GM19099 (cell line): ENCODE data around the gene ATP6V0D1.

Experiments
- POLR2A ChIP-seq: IDR thresholded peaks from 3 replicates; pipeline ENCODE4 v1.6.1; 2011; ENCODE audit warnings: low read depth; ENCODE audit not compliant: insufficient read length; ENCODE audit errors: extremely low read depth

ATP6V0D1 gene

GRCh38 chr16:67430504-67430976 is 50.4 kb downstream of the ATP6V0D1 start:
- no peak for TF ChIP-seq POLR2A

GRCh38 chr16:67429799-67430503 is 51.0 kb downstream of the ATP6V0D1 start:
- TF ChIP-seq POLR2A = no peak

- no peak for TF ChIP-seq POLR2A
These were observed 51.7 kb downstream of the ATP6V0D1 start for GRCh38 chr16:67429053-67429798.

- no peak for TF ChIP-seq POLR2A
These were observed 52.7 kb downstream of the ATP6V0D1 start for GRCh38 chr16:67428146-67428731.

GRCh38 chr16:67426950-67427349 is 54.0 kb downstream of the ATP6V0D1 start:
- no peak for TF ChIP-seq POLR2A

GRCh38 chr16:67426022-67426421 is 54.9 kb downstream of the ATP6V0D1 start:
- TF ChIP-seq POLR2A = no peak

GRCh38 chr16:67425580-67425979 is 55.4 kb downstream of the ATP6V0D1 start:
- TF ChIP-seq POLR2A = no peak

- no peak for TF ChIP-seq POLR2A
These were observed 55.9 kb downstream of the ATP6V0D1 start for GRCh38 chr16:67425061-67425460.

GRCh38 chr16:67424261-67424615 is 56.7 kb downstream of the ATP6V0D1 start:
- TF ChIP-seq POLR2A = no peak

- TF ChIP-seq POLR2A = no peak
These were observed 57.2 kb downstream of the ATP6V0D1 start for GRCh38 chr16:67423611-67424260.

- no peak for TF ChIP-seq POLR2A
These were observed 57.9 kb downstream of the ATP6V0D1 start for GRCh38 chr16:67423015-67423414.

- no peak for TF ChIP-seq POLR2A
These were observed 59.9 kb downstream of the ATP6V0D1 start for GRCh38 chr16:67421030-67421429.

GRCh38 chr16:67419931-67420330 is 61.0 kb downstream of the ATP6V0D1 start:
- TF ChIP-seq POLR2A = no peak

- TF ChIP-seq POLR2A = no peak
These were observed 61.5 kb downstream of the ATP6V0D1 start for GRCh38 chr16:67419502-67419901.

GRCh38 chr16:67417333-67418061 is 63.5 kb downstream of the ATP6V0D1 start:
- no peak for TF ChIP-seq POLR2A
